GM10266 (cell line): ENCODE results near the gene AUTS2.

Experiments
- DNase-seq: peaks from one replicate; pipeline ENCODE4 v3.0.0; 2012; ENCODE audit errors: extremely low spot score
- CTCF ChIP-seq: IDR thresholded peaks from 2 replicates; pipeline ENCODE4 v1.5.1; 2012; ENCODE audit warnings: mild to moderate bottlenecking, low read depth; ENCODE audit not compliant: control insufficient read depth, insufficient read depth; ENCODE audit errors: missing control alignments

AUTS2 gene

GRCh38 chr7:70047891-70048448 lies 449.7 kb downstream of the AUTS2 start:
- TF ChIP-seq CTCF: no peak
- DNase-seq: no peak

- no peak for DNase-seq
- no peak for TF ChIP-seq CTCF
Measured at GRCh38 chr7:70051726-70052125, 453.5 kb downstream of the AUTS2 start.

GRCh38 chr7:70052691-70053090 lies 454.4 kb downstream of the AUTS2 start:
- TF ChIP-seq CTCF: no peak
- no peak for DNase-seq

GRCh38 chr7:70053421-70053820 lies 455.1 kb downstream of the AUTS2 start:
- DNase-seq: no peak
- TF ChIP-seq CTCF: no peak

- no peak for DNase-seq
- no peak for TF ChIP-seq CTCF
Measured at GRCh38 chr7:70053989-70054388, 455.7 kb downstream of the AUTS2 start.

- TF ChIP-seq CTCF: no peak
- no peak for DNase-seq
Measured at GRCh38 chr7:70056363-70056762, 458.1 kb downstream of the AUTS2 start.

- no peak for DNase-seq
- TF ChIP-seq CTCF: no peak
Measured at GRCh38 chr7:70060298-70061068, 462.2 kb downstream of the AUTS2 start.
